Measurements from ENCODE around the gene CCR5AS.
A peak's percentile ranks its signal among the peaks of the same experiment; 100 is the strongest.
"Not testable (repeated sequence)": the region's sequence is repeated elsewhere in the genome, so short reads cannot be mapped to it uniquely, and the experiment has no call there.

The CCR5AS gene

GRCh38 chr3:46440531-46441294 is 33.8 kb upstream of the CCR5AS start:
- no peaks in the 10 kb centered on the region for H3K9me3 Mint-ChIP-seq
- peak; percentile 50 for DNase-seq (ENCODE audit: low spot score)
- H3K27ac Mint-ChIP-seq = peak overlapping the region; percentile 72
- H3K36me3 Mint-ChIP-seq (ENCODE audit: low read depth) = no peaks in the 10 kb centered on the region
- intact Hi-C loops (cut with micrococcal nuclease) = loop anchor here (1.0 to 5.0 kb wide), 5 partner anchors 66 to 363 kb away; partner anchors contain the start of gene CCR1
- no peaks in the 10 kb centered on the region for H3K27me3 Mint-ChIP-seq (ENCODE audit: insufficient read depth)
- H3K4me1 Mint-ChIP-seq (ENCODE audit: low read depth) = peaks cover 25% of the 10 kb centered on the region
- H3K4me3 Mint-ChIP-seq = no peak overlapping the region

DNA sequence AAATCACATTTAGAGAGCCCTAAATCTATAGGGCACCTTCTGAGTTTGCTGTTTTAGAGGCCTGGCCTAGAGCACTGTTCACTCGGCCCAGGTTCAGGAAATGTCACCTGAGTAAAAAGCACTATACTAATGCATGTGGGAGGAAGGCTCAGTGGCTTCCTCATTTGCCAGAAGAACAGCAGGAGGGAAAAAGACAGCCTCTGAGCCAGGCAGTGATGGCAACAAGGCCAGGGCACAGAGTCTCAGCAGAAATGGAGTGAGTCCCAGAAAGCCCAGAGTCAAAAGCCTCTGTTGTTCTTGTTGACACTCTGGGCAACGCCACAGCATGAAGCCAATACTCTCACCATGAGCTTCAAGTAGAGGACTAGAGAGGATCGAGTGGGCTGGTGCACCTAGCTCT is 32.0 kb upstream of the CCR5AS start:
- H3K27ac Mint-ChIP-seq = no peak overlapping the region
- H3K4me1 Mint-ChIP-seq (ENCODE audit: low read depth) = peaks cover 25% of the 10 kb centered on the region

DNA sequence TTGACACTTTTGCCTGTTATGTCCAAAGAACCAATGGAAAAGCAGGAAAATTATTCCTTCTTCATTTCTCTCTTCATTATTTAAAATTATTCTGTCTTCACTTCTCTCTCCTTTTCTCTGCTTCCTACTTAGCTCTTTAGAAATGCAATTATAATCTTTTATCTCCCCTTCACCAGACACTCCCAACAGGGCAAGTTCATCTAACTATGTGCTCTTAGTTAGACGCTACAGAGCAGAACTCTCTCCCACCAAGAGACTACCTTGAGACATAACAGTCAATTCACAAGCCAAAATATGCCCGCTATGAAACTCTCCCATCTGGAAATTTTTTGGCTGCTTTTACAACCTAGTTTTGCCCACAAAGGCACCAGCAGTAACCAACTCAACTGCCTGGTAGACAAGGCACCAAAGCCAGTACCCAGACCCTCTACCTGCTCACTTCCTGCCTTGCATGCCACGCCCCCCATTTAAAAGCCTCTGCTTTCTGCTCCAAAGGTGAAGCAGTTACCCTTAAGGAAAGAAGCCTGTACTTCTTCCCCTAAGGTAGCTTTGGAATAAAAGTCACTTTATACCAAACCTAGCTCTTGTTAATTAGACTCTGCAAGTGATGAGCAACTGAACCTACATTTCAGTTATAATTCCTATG is 28.3 kb upstream of the CCR5AS start:
- Mint-ChIP-seq H3K9me3 (peaks cover 15% of the 10 kb centered on the region), H3K36me3 (ENCODE audit: low read depth) (no peaks in the 10 kb centered on the region), H3K4me1 (ENCODE audit: low read depth) (peaks cover 17% of the 10 kb centered on the region), H3K27me3 (ENCODE audit: insufficient read depth) (peaks cover 14% of the 10 kb centered on the region), H3K4me3 (no peak overlapping the region), H3K27ac (no peak overlapping the region)
- DNase-seq (ENCODE audit: low spot score) = no peak
- intact Hi-C loops (cut with micrococcal nuclease) = no loop called here

More for the DNA sequence above, 32.0 kb upstream of the CCR5AS start:
- intact Hi-C loops (cut with micrococcal nuclease) = no loop called here
- no peaks in the 10 kb centered on the region for H3K36me3 Mint-ChIP-seq (ENCODE audit: low read depth)
- H3K4me3 Mint-ChIP-seq = no peak overlapping the region
- DNase-seq (ENCODE audit: low spot score) = no peak
- no peaks in the 10 kb centered on the region for H3K9me3 Mint-ChIP-seq
- H3K27me3 Mint-ChIP-seq (ENCODE audit: insufficient read depth) = peaks cover 4% of the 10 kb centered on the region

DNA sequence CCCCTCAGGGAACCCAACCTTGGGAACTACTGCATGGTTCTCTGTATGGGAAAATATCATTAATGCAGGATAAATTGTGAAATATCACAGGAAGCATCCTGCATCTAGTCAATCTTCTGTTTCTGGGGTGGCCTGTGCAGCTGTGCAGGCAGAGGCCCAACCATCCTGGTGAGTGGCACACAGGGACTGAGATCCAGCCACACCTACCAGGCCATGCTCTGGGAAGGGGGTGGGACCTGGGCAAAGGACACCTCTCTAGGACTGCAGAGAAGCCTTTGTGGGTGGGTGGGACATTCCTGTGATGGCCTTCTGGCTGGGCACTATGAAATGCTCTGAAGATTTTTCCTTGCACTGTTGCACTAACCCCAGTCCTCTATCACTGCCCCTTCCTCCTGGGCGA is 27.0 kb upstream of the CCR5AS start:
- intact Hi-C loops (cut with micrococcal nuclease) = no loop called here
- peaks cover 14% of the 10 kb centered on the region for H3K27me3 Mint-ChIP-seq (ENCODE audit: insufficient read depth)
- DNase-seq (ENCODE audit: low spot score) = no peak
- no peaks in the 10 kb centered on the region for H3K36me3 Mint-ChIP-seq (ENCODE audit: low read depth)
- no peak overlapping the region for H3K27ac Mint-ChIP-seq
- peaks cover 13% of the 10 kb centered on the region for H3K4me1 Mint-ChIP-seq (ENCODE audit: low read depth)
- H3K9me3 Mint-ChIP-seq = peaks cover 15% of the 10 kb centered on the region
- no peak overlapping the region for H3K4me3 Mint-ChIP-seq

DNA sequence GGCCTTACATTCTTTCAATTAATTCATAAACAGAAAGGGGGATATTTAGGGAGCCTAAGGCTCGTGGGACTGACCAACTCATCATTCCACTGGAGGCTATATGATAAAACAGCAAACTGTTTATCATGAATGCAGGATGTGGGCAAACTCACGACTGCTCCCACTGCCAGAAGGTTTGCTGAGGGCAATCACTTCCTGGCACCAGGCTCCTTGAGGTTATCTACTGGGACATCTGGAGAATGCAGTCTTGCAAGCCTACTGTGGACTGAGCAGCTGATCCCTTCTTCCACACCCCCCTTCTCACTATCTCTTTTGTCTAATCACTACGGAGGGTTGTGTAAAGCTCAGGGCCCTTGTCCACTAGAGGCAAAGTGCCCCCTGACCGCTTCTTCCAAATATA is 26.3 kb upstream of the CCR5AS start:
- intact Hi-C loops (cut with micrococcal nuclease); DNase-seq (ENCODE audit: low spot score); H3K36me3 Mint-ChIP-seq (ENCODE audit: low read depth); H3K4me3 Mint-ChIP-seq; H3K27ac Mint-ChIP-seq: not testable (repeated sequence)
- H3K9me3 Mint-ChIP-seq = peaks cover 15% of the 10 kb centered on the region
- peaks cover 14% of the 10 kb centered on the region for H3K27me3 Mint-ChIP-seq (ENCODE audit: insufficient read depth)
- peaks cover 13% of the 10 kb centered on the region for H3K4me1 Mint-ChIP-seq (ENCODE audit: low read depth)

DNA sequence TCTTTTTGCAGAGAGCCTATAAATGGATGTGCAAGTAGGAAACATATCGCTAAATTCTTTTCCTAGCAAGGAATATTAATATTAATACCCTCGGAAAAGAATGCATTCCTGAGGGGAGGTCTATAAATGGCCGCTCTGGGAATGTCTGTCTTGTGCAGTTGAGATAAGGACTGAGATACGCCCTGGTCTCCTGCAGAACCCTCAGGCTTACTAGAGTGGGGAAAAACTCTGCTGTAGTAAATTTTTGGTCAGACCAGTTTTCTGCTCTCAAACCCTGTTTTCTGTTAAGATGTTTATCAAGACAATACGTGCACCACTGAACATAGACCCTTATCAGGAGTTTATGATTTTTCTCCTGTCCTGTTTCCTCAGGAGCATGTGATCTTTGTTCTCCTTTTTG is 25.0 kb upstream of the CCR5AS start:
- H3K27me3 Mint-ChIP-seq (ENCODE audit: insufficient read depth) = peaks cover 14% of the 10 kb centered on the region
- H3K27ac Mint-ChIP-seq; DNase-seq (ENCODE audit: low spot score); H3K36me3 Mint-ChIP-seq (ENCODE audit: low read depth); intact Hi-C loops (cut with micrococcal nuclease); H3K4me3 Mint-ChIP-seq: not testable (repeated sequence)
- peaks cover 15% of the 10 kb centered on the region for H3K9me3 Mint-ChIP-seq
- peaks cover 13% of the 10 kb centered on the region for H3K4me1 Mint-ChIP-seq (ENCODE audit: low read depth)

DNA sequence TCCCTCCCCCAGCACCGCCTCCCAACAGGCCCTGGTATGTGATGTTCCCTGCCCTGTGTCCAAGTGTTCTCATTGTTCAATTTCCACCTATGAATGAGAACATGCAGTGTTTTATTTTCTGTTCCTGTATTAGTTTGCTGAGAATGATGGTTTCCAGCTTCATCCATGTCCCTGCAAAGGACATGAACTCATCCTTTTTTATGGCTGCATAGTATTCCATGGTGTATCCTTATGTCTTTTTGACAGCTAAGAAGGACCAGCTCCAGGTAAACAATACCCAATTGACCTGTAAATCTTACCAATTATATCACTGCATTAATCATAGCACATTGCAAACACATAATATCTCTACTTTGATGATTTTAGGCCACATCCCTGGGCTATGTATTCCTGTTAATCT is 24.0 kb upstream of the CCR5AS start:
- intact Hi-C loops (cut with micrococcal nuclease); H3K27ac Mint-ChIP-seq: not testable (repeated sequence)

DNA sequence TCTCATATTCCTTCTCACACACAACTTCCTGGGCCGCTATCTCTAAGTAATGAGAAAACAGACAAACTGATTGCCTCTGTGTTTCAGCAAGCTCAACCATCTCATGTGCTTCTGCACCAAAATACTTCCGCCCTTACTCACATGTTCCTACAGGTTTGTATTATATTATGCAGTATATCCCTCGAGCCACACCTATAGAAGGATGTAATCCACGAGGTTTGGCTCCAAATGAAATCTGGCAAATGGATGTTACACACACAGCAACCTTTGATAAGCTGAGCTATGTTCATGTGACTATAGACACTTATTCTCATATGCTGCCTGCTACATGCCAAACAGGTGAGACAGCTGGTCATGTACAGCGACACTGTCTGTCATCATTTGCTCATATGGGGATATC is 22.8 kb upstream of the CCR5AS start:
- Mint-ChIP-seq H3K9me3 (peaks cover 15% of the 10 kb centered on the region), H3K4me3 (no peak overlapping the region), H3K36me3 (ENCODE audit: low read depth) (no peaks in the 10 kb centered on the region), H3K27me3 (ENCODE audit: insufficient read depth) (peaks cover 15% of the 10 kb centered on the region), H3K4me1 (ENCODE audit: low read depth) (peaks cover 13% of the 10 kb centered on the region), H3K27ac (no peak overlapping the region)
- no peak for DNase-seq (ENCODE audit: low spot score)
- intact Hi-C loops (cut with micrococcal nuclease) = no loop called here

More for the DNA sequence above, 24.0 kb upstream of the CCR5AS start:
- not testable (repeated sequence) for H3K4me3 Mint-ChIP-seq; DNase-seq (ENCODE audit: low spot score); H3K36me3 Mint-ChIP-seq (ENCODE audit: low read depth)
- peaks cover 13% of the 10 kb centered on the region for H3K4me1 Mint-ChIP-seq (ENCODE audit: low read depth)
- peaks cover 15% of the 10 kb centered on the region for H3K27me3 Mint-ChIP-seq (ENCODE audit: insufficient read depth)
- H3K9me3 Mint-ChIP-seq = peaks cover 15% of the 10 kb centered on the region

DNA sequence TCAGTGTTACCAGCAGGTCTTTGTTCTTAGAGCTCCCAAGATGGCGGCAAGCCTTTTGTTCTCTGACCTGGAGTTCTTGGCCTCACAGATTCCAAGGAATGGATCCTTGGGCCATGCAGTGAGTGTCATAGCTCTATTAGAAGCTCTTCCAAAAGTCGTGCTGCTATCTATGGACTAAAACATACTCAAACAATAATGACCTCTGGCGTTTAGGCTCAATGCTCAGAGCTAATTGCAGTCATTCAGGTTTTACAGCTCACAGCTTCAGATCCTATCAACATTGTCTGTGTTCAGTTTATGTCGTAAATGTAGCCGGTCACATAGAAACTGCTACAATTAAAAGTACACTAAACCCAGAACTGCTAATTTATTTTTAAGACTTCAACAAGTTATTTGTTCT is 22.4 kb upstream of the CCR5AS start:
- intact Hi-C loops (cut with micrococcal nuclease) = no loop called here
- H3K9me3 Mint-ChIP-seq = peaks cover 15% of the 10 kb centered on the region
- H3K36me3 Mint-ChIP-seq (ENCODE audit: low read depth) = no peaks in the 10 kb centered on the region

DNA sequence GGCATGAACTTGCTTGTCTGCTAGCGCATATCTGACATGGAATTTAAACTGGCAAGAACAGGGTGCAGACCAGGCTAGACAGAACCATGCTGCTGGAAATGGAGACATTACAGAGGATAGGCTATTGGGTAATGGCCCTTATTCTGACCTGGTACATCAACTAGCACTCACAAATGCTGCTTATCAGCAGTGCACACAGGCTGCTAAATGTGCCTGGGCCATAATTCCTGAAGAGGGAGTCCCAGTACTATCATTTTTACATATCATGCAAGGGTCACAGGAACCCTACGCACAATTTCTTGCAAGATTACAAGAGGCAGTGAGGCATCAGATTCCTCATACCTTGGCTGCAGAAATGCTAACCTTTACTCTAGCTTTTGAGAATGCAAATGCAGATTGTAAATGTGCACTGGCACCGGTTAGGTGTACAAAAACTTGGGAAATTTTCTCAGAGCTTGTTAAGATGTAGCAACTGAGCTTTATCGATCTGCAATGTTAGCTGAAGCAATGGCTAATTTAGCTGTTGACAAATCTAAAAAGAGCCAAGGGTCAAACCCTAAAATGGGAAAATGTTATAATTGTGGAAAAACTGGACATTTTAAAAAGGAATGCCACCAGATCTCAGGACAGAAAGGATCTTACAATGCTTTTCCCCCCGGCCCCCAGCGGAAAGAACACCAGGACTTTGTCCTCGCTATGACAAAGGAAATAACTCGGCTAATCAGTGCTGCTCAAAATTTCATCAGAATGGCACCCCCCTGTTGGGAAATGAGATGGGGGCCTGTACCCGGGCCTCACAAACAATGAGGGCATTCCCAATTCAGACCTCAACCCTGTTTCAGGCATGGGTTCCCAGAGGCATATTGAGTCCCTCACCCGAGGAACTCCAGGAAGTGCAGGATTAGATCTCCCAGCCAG is 21.3 kb upstream of the CCR5AS start:
- no peak for DNase-seq (ENCODE audit: low spot score)
- H3K4me1 Mint-ChIP-seq (ENCODE audit: low read depth) = peaks cover 10% of the 10 kb centered on the region
- peaks cover 7% of the 10 kb centered on the region for H3K27me3 Mint-ChIP-seq (ENCODE audit: insufficient read depth)
- peaks cover 15% of the 10 kb centered on the region for H3K9me3 Mint-ChIP-seq
- H3K36me3 Mint-ChIP-seq (ENCODE audit: low read depth) = no peaks in the 10 kb centered on the region
- intact Hi-C loops (cut with micrococcal nuclease) = no loop called here
- no peak overlapping the region for H3K27ac Mint-ChIP-seq
- no peak overlapping the region for H3K4me3 Mint-ChIP-seq

More for the DNA sequence above, 22.4 kb upstream of the CCR5AS start:
- no peak overlapping the region for H3K4me3 Mint-ChIP-seq
- no peak for DNase-seq (ENCODE audit: low spot score)
- H3K27ac Mint-ChIP-seq = no peak overlapping the region
- peaks cover 13% of the 10 kb centered on the region for H3K4me1 Mint-ChIP-seq (ENCODE audit: low read depth)
- H3K27me3 Mint-ChIP-seq (ENCODE audit: insufficient read depth) = peaks cover 15% of the 10 kb centered on the region

DNA sequence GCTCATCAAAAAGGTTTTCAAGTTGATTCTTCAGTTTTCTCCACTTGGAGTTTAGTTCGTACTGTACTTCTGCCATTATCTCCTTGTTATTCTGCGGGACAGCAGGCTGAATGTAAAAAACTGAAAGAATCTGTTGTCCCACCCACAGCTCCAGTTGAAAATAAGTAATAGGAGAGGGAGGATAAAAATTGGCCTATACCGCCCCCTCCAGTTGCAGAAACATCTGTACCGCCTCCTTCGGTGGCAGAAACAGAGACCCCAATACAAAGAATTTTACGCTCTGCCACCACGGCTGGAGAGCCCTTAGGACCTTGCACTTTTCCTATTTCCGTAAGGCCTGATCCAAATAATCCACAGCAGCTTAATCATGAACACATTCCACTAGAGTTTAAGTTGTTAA is 20.5 kb upstream of the CCR5AS start:
- not testable (repeated sequence) for H3K36me3 Mint-ChIP-seq (ENCODE audit: low read depth); H3K4me1 Mint-ChIP-seq (ENCODE audit: low read depth)
- H3K9me3 Mint-ChIP-seq = peaks cover 12% of the 10 kb centered on the region

DNA sequence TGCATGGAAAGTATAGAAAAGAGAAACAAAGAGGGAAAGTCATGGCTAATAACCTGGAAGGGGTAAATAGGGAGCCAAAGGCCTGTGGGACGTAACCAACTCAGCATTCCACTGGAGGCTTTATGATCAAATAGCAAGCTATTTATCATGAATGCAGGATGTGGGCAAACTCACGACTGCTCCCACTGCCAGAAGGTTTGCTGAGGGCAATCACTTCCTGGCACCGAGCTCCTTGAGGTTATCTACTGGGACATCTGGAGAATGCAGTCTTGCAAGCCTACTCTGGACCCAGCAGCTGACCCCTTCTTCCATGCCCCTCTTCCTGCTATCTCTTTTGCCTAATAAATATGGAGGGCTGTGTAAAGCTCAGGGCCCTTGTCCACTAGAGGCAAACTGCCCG is 19.6 kb upstream of the CCR5AS start:
- DNase-seq (ENCODE audit: low spot score) = not testable (repeated sequence)

More for the DNA sequence above, 20.5 kb upstream of the CCR5AS start:
- H3K27me3 Mint-ChIP-seq (ENCODE audit: insufficient read depth); intact Hi-C loops (cut with micrococcal nuclease); DNase-seq (ENCODE audit: low spot score); H3K27ac Mint-ChIP-seq; H3K4me3 Mint-ChIP-seq: not testable (repeated sequence)

More for the DNA sequence above, 19.6 kb upstream of the CCR5AS start:
- H3K4me1 Mint-ChIP-seq (ENCODE audit: low read depth); H3K27ac Mint-ChIP-seq; intact Hi-C loops (cut with micrococcal nuclease); H3K9me3 Mint-ChIP-seq; H3K36me3 Mint-ChIP-seq (ENCODE audit: low read depth); H3K4me3 Mint-ChIP-seq; H3K27me3 Mint-ChIP-seq (ENCODE audit: insufficient read depth): not testable (repeated sequence)
